Parathyroid adenoma (tissue), 2 donors: Measurements from ENCODE around the gene TTN.

ENCODE experiments used
- H2AFZ ChIP-seq: fragments of 300-600 bp; sonication (generic); one replicate; pipeline ENCODE4 v1.7.0; 2017; ENCODE audit warnings: antibody characterized with exemption, mild to moderate bottlenecking
- H3K27ac ChIP-seq: fragments of 300-600 bp; sonication (generic); one replicate; pipeline ENCODE4 v1.7.0; 2017
- H3K27me3 ChIP-seq: fragments of 300-600 bp; sonication (generic); one replicate; pipeline ENCODE4 v1.7.0; 2017; ENCODE audit warnings: low read length; ENCODE audit not compliant: control insufficient read depth, insufficient read depth
- H3K36me3 ChIP-seq: fragments of 300-600 bp; sonication (generic); one replicate; pipeline ENCODE4 v1.7.0; 2017; ENCODE audit warnings: low read length; ENCODE audit not compliant: control insufficient read depth, insufficient read depth
- H3K4me1 ChIP-seq: fragments of 300-600 bp; sonication (generic); one replicate; pipeline ENCODE4 v1.7.0; 2017; ENCODE audit warnings: control low read depth
- H3K4me2 ChIP-seq: fragments of 300-600 bp; sonication (generic); one replicate; pipeline ENCODE4 v1.7.0; 2017; ENCODE audit warnings: low read length
- H3K4me3 ChIP-seq: fragments of 300-600 bp; sonication (generic); one replicate; pipeline ENCODE4 v1.7.0; 2017; ENCODE audit warnings: low read depth, low read length
- H3K79me2 ChIP-seq: fragments of 300-600 bp; sonication (generic); one replicate; pipeline ENCODE4 v1.7.0; 2017; ENCODE audit warnings: control low read depth
- H3K9ac ChIP-seq: fragments of 300-600 bp; sonication (generic); one replicate; pipeline ENCODE4 v1.7.0; 2017; ENCODE audit warnings: mild to moderate bottlenecking
- H3K9me3 ChIP-seq: fragments of 300-600 bp; sonication (generic); one replicate; pipeline ENCODE4 v1.7.0; 2017; ENCODE audit warnings: low read length; ENCODE audit not compliant: control insufficient read depth
- TF ChIP-seq, protein P1 (sequence below): fragments of 300-600 bp; sonication (generic); IDR thresholded peaks from one replicate; pipeline ENCODE4 v1.7.0; 2017; ENCODE audit warnings: antibody characterized with exemption, mild to moderate bottlenecking
- donor health status: primary hyperparathyroidism.

The TTN gene

DNA sequence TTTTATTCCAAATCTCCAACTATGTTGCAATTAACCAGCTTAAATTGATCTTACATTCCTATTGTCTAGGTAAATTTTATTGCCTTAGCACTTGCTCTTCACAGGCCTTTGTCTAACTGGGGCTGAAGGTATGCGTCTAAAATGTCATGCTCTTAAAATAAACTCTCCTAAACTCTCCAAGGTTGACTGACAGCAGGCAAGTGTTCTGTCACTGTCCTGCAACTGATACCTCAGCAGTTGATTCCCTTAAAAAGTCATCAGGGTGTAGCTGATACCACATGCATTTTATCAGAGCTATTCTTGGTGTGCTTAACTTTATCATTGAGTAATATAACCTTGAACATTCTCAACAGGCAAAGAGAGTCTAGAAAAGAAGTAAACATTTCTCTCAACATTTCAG lies 680 bp downstream of the TTN start:
- H3K27ac ChIP-seq = no peak overlapping the region
- TF ChIP-seq, protein P1, sequence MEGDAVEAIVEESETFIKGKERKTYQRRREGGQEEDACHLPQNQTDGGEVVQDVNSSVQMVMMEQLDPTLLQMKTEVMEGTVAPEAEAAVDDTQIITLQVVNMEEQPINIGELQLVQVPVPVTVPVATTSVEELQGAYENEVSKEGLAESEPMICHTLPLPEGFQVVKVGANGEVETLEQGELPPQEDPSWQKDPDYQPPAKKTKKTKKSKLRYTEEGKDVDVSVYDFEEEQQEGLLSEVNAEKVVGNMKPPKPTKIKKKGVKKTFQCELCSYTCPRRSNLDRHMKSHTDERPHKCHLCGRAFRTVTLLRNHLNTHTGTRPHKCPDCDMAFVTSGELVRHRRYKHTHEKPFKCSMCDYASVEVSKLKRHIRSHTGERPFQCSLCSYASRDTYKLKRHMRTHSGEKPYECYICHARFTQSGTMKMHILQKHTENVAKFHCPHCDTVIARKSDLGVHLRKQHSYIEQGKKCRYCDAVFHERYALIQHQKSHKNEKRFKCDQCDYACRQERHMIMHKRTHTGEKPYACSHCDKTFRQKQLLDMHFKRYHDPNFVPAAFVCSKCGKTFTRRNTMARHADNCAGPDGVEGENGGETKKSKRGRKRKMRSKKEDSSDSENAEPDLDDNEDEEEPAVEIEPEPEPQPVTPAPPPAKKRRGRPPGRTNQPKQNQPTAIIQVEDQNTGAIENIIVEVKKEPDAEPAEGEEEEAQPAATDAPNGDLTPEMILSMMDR = no peak
- no peak overlapping the region for H3K4me3 ChIP-seq
- no peaks in the 10 kb centered on the region for H3K9me3 ChIP-seq
- H2AFZ ChIP-seq = no peak overlapping the region
- no peak overlapping the region for H3K9ac ChIP-seq
- no peak overlapping the region for H3K4me2 ChIP-seq
- no peaks in the 10 kb centered on the region for H3K79me2 ChIP-seq
- no peaks in the 10 kb centered on the region for H3K4me1 ChIP-seq
- no peaks in the 10 kb centered on the region for H3K36me3 ChIP-seq
- H3K27me3 ChIP-seq = no peaks in the 10 kb centered on the region

DNA sequence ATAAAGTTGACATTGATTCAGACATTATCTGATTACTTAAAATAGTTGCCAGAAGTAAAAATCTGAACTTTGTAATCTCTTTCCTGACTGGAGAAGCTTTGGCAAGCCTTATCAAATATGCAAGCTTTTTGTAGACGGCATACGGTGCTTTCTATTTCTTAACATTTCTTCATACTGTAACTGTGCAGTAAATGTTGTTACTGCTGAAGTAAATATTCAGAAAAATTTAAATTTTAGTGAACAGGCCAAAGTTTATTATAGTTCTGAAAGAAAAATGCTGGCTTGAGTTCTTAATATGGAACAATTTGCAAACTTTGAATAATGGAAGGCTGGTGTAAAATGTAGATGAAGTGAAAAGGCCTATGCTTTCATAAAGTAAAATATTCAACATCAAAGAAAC lies 1.8 kb downstream of the TTN start:
- Histone ChIP-seq H3K27ac (no peak overlapping the region), H3K9me3 (no peaks in the 10 kb centered on the region), H3K27me3 (no peaks in the 10 kb centered on the region), H2AFZ (no peak overlapping the region), H3K4me1 (no peaks in the 10 kb centered on the region), H3K79me2 (no peaks in the 10 kb centered on the region), H3K36me3 (no peaks in the 10 kb centered on the region), H3K4me3 (no peak overlapping the region), H3K4me2 (no peak overlapping the region), H3K9ac (no peak overlapping the region)
- TF ChIP-seq, protein P1 = no peak

DNA sequence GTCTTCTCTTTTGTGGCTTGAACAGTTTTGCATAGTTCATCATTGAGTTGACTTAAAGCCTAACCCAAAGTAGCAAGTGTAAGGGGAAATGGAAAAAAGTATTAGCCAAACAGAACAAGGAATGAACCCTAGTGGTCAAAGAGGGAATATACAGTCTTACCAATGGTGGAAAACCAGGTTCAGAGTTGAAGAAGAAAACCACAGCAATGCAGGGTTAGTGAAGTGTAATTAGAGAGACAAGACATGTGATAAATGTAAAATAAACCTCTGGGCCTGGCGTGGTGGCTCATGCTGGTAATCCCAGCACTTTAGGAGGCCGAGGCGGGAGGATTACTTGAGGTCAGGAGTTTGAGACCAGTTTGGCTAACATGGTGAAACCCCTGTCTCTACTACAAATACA lies 2.4 kb downstream of the TTN start:
- Histone ChIP-seq H3K9ac (no peak overlapping the region), H2AFZ (no peak overlapping the region), H3K4me2 (no peak overlapping the region), H3K9me3 (no peaks in the 10 kb centered on the region), H3K4me1 (no peaks in the 10 kb centered on the region), H3K79me2 (no peaks in the 10 kb centered on the region), H3K36me3 (no peaks in the 10 kb centered on the region), H3K4me3 (no peak overlapping the region), H3K27me3 (no peaks in the 10 kb centered on the region), H3K27ac (no peak overlapping the region)
- TF ChIP-seq, protein P1 = peak; percentile 36

DNA sequence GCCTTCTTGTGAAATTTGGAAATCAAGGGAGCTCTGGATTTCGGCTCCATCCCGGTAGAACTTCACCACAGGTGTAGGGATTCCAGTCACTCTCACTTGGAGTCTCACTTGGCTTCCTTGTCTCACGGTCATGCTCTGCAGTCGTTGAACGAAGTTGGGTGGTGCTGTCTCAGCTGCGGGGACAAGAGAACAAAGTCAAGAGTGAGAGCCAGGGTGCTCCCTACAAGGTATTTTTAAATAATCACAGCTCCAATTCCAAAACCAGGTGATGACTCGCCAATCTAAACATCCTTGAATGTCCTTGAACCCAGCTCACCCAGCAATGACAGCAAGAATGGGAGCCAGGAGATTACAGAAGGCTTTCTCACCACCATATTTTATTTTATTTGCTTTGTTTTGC lies 6.7 kb downstream of the TTN start:
- Histone ChIP-seq H3K4me3 (no peak overlapping the region), H3K36me3 (no peaks in the 10 kb centered on the region), H3K4me1 (no peaks in the 10 kb centered on the region), H3K9ac (no peak overlapping the region), H3K9me3 (peaks cover 2% of the 10 kb centered on the region), H3K27ac (no peak overlapping the region), H3K79me2 (no peaks in the 10 kb centered on the region), H3K4me2 (no peak overlapping the region), H2AFZ (no peak overlapping the region), H3K27me3 (no peaks in the 10 kb centered on the region)
- TF ChIP-seq, protein P1 = no peak

DNA sequence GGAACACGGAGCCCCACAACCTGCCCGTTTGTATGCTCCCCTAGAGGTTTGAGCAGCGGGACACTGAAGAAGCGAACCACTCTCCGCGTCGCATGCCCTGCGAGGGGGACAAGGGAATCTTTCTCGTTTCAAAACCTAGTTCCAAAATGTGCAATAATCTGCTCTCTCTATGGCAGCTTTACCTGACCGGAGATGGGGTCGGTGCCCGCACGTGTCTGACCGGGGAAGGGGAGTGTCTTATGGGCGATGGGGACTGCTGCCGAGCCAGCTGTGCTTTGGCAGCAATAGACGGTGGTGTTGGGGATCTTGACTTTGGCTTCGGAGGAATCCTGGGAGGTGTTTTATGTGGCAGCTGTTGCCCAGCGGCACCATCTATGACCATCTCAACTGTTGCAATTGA lies 7.9 kb downstream of the TTN start:
- Histone ChIP-seq H3K36me3 (no peaks in the 10 kb centered on the region), H3K4me3 (no peak overlapping the region), H3K4me2 (no peak overlapping the region), H3K9me3 (peaks cover 2% of the 10 kb centered on the region), H3K27ac (no peak overlapping the region), H3K27me3 (no peaks in the 10 kb centered on the region), H3K9ac (no peak overlapping the region), H3K79me2 (no peaks in the 10 kb centered on the region), H3K4me1 (no peaks in the 10 kb centered on the region), H2AFZ (no peak overlapping the region)
- TF ChIP-seq, protein P1 = no peak
